Transverse colon (tissue), 4 donors: ENCODE results near the gene NBAS. TPM values are rescaled to one million over a fixed set of nuclear protein-coding genes. Genes with fewer than 3 reads are reported as not detected.

Experiments used
- DNase-seq: peaks from one replicate; pipeline ENCODE4 v3.0.0-alpha.2; 2019
- H3K27ac ChIP-seq, 4 donors: fragments of 200-600 bp; sonication (generic); 2 replicates each; pipeline ENCODE4 v1.5.1; 2016 to 2018; ENCODE audit warnings: inconsistent platforms in 4 of 4
- H3K27me3 ChIP-seq: fragments of 200-600 bp; sonication (generic); 2 replicates; pipeline ENCODE4 v1.5.1; 2017; ENCODE audit warnings: inconsistent platforms
- H3K36me3 ChIP-seq, 4 donors: fragments of 200-600 bp; sonication (generic); 2 replicates each; pipeline ENCODE4 v1.5.1; 2017 to 2019; ENCODE audit warnings: inconsistent platforms in 4 of 4
- H3K4me1 ChIP-seq, 4 donors: fragments of 200-600 bp; sonication (generic); 2 replicates each; pipeline ENCODE4 v1.5.1; 2017 to 2020; ENCODE audit warnings: inconsistent platforms in 4 of 4
- H3K4me3 ChIP-seq, 4 donors: fragments of 200-600 bp; sonication (generic); 1 replicate in 1 of 4; 2 replicates in 3 of 4; pipeline versions ENCODE4 v1.5.1 to v1.6.1; 2017 to 2019; ENCODE audit warnings: inconsistent platforms in 4 of 4
- H3K9me3 ChIP-seq, 2 donors: fragments of 200-600 bp; sonication (generic); 2 replicates each; pipeline ENCODE4 v1.5.1; 2017 to 2019; ENCODE audit warnings: inconsistent platforms in 2 of 2
- EP300 ChIP-seq: sonication (generic); formaldehyde crosslinking; IDR thresholded peaks from one replicate; pipeline ENCODE4 v1.6.1; 2017; ENCODE audit warnings: antibody characterized with exemption, low read depth
- POLR2A ChIP-seq: fragments of 450-650 bp; IDR thresholded peaks from one replicate; pipeline ENCODE4 v1.6.1; 2016; ENCODE audit warnings: antibody characterized with exemption, mild to moderate bottlenecking, moderate library complexity
- POLR2AphosphoS5 ChIP-seq, 3 donors: sonication (generic); formaldehyde crosslinking; IDR thresholded peaks; one replicate each; pipeline ENCODE4 v1.6.1; 2016; ENCODE audit warnings: antibody characterized with exemption in 3 of 3
- whole genome bisulfite sequencing, 2 donors: methylation state at CpG; one replicate each; pipeline ENCODE4 v1.1.5; 2018; ENCODE audit warnings: low coverage in 1 of 2; 5-methylcytosine and 5-hydroxymethylcytosine counted together
- in situ Hi-C, 4 donors: fragments of 200-750 bp; cut with MboI; loops; one replicate each; pipeline versions ENCODE4 v1.15.0 to v1.15.1; 2017; ENCODE audit warnings: low sequenced_read_pairs in 3 of 4, low pct_ligation_motif_present in 1 of 4, low pct_unique_long_range_greater_than_20kb in 1 of 4
- intact Hi-C: fragments of 100-400 bp; cut with DNase I; formaldehyde crosslinking; loops from one replicate; pipeline ENCODE4 v1.15.1; 2023; ENCODE audit warnings: low total_unique reads
- total RNA-seq, 4 donors: library from RNA; depleted of rRNA; stranded (reverse); fragments of >200 nt; gene quantifications; one replicate each; pipeline ENCODE4 v1.1.0, GENCODE V29; 2016
- TF ChIP-seq, protein P1 (sequence below), 5 experiments: fragments of 200-600 bp in 3 of 5; fragments of 450-650 bp in 2 of 5; sonication (generic) in 3 of 5; IDR thresholded peaks; 1 replicate in 2 of 5; 2 replicates in 3 of 5; pipeline ENCODE4 v1.5.1; 2016 to 2017; ENCODE audit warnings: antibody characterized with exemption in 5 of 5, inconsistent platforms in 3 of 5, mild to moderate bottlenecking in 2 of 5, moderate library complexity in 1 of 5

The NBAS gene
- total RNA-seq, 4 donors from 2014 or later, result 30.6 to 43.2 (median 34.5) TPM

DNA sequence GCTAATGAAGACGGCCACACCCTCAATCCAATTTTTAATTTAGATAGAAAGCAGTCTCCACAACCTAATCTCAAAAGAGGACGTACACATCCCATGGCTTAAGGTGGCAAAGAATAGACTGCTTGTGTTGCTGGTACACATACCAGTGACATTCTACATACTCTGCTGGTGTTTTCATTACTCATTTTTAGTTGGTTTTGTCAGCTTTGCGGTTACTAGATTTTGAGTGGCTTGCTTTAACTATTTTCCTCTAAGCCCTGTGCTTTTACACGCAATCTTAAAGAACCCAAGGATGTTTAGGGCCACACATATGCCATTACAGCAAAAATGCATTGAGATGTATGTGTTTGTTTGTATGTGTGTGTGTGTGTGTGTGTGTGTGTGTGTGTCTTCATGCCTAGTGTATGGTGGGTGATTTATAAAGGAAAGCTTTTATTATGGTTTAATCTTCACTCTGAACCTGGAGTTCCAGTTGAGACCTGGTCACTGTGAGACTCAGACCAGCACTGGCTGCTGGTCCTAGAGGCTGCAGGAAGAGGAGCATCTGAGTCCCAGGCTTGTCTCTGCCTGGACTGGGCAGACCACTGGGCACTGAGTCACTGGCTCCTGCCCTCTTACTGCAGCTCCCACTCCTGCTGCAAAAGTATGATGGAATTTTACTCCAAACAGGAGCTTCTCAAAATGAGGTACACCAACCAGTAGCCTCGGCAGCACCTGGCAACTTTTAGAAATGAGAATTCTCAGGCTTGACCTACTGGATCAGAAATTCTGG is 415.9 kb downstream of the NBAS start:
- in situ Hi-C loops, result no loop called here
- H3K36me3 ChIP-seq, result no peaks in the 10 kb centered on the region

DNA sequence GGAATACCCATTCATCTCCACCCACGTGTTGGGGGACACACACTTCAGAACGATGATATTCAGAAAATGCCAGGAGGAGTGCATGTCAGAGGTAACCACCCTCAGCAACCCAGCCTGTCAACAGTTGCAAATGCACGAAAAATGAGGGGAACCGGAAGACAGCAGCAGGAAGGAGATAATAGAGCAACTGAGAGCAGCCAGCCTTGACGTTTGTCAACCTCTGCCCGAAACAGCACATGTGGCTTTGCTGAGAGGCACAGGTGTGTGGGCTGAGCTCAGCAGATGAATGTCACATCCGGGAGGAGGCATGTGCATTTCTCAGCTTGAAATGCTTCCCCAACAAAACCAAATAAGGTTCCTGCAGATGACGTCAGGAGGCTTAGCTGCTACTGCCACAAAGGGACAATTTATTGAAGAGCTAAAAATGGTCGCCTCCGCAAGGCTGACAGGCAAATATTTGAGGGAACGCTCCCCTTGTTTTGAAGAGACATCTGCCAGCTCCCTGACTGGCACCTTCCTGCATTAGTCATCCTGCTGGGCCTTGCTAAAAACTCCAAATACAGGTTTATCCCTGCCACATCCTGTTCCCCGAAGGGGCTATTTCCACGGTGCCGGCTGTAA is 419.0 kb downstream of the NBAS start:
- Histone ChIP-seq H3K4me3 (no peak overlapping the region), H3K27me3 (no peaks in the 10 kb centered on the region), H3K4me1 (no peaks in the 10 kb centered on the region), H3K9me3 (no peaks in the 10 kb centered on the region), H3K27ac (no peak overlapping the region), H3K36me3 (no peaks in the 10 kb centered on the region)
- WGBS, 2 donors, result 20 to 57% methylated on average over 5 to 14 of the region's 14 CpGs
- in situ Hi-C loops, result no loop called here
- peak; percentile 17 for DNase-seq
- no peak for TF ChIP-seq POLR2A
- TF ChIP-seq POLR2AphosphoS5 (IDR thresholded peaks at IDR 0.05), result no peak
- TF ChIP-seq, protein P1, sequence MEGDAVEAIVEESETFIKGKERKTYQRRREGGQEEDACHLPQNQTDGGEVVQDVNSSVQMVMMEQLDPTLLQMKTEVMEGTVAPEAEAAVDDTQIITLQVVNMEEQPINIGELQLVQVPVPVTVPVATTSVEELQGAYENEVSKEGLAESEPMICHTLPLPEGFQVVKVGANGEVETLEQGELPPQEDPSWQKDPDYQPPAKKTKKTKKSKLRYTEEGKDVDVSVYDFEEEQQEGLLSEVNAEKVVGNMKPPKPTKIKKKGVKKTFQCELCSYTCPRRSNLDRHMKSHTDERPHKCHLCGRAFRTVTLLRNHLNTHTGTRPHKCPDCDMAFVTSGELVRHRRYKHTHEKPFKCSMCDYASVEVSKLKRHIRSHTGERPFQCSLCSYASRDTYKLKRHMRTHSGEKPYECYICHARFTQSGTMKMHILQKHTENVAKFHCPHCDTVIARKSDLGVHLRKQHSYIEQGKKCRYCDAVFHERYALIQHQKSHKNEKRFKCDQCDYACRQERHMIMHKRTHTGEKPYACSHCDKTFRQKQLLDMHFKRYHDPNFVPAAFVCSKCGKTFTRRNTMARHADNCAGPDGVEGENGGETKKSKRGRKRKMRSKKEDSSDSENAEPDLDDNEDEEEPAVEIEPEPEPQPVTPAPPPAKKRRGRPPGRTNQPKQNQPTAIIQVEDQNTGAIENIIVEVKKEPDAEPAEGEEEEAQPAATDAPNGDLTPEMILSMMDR (IDR thresholded peaks at IDR 0.05), result no peak
- TF ChIP-seq EP300, result no peak
- intact Hi-C loops, result no loop called here

More for the DNA sequence above, 415.9 kb downstream of the NBAS start:
- H3K4me3 ChIP-seq, result no peak overlapping the region
- H3K9me3 ChIP-seq, result no peaks in the 10 kb centered on the region
- WGBS, 2 donors, result 92 to 93% methylated on average over 5 of the region's 5 CpGs
- no peaks in the 10 kb centered on the region for H3K27me3 ChIP-seq
- DNase-seq, result no peak
- TF ChIP-seq POLR2A (no peak), POLR2AphosphoS5 (IDR thresholded peaks at IDR 0.05) (no peak), EP300 (no peak)
- TF ChIP-seq, protein P1 (IDR thresholded peaks at IDR 0.05), result no peak
- H3K4me1 ChIP-seq, result no peaks in the 10 kb centered on the region
- H3K27ac ChIP-seq, result no peak overlapping the region
- intact Hi-C loops, result no loop called here

- in situ Hi-C loops (no loop called here), intact Hi-C loops (no loop called here)
- Histone ChIP-seq H3K4me1 (no peaks in the 10 kb centered on the region), H3K4me3 (no peak overlapping the region), H3K9me3 (no peaks in the 10 kb centered on the region), H3K36me3 (no peaks in the 10 kb centered on the region), H3K27me3 (no peaks in the 10 kb centered on the region), H3K27ac (no peak overlapping the region)
- DNase-seq, result no peak
- no peak for TF ChIP-seq EP300
- TF ChIP-seq, protein P1 (IDR thresholded peaks at IDR 0.05), result no peak
- no peak for TF ChIP-seq POLR2AphosphoS5 (IDR thresholded peaks at IDR 0.05)
- no peak for TF ChIP-seq POLR2A
- WGBS, 2 donors, result 90 to 93% methylated on average over 5 to 7 of the region's 7 CpGs
These were observed 419.9 kb downstream of the NBAS start for GRCh38 chr2:15141211-15141610.

DNA sequence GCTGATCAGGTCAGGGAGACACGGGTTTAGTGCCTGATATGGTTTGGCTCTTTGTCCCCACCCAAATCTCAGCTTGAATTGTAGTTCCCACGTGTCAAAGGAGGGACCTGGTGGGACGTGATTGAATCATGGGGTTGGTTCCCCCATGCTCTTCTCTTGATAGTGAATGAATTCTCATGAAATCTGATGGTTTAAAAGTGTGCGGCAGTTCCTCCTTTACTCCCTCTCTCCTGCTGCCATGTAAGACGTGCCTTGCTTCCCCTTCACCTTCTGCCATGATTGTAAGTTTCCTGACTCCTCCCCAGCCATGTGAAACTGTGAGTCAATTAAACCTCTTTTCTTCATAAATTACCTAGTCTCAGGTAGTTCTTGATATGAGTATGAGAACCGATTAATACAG is 424.5 kb downstream of the NBAS start:
- H3K4me1 ChIP-seq, result no peaks in the 10 kb centered on the region
- 83 to 85% methylated on average over 3 to 6 of the region's 6 CpGs for WGBS, 2 donors
- TF ChIP-seq POLR2AphosphoS5 (IDR thresholded peaks at IDR 0.05) (no peak), EP300 (no peak), POLR2A (no peak)
- TF ChIP-seq, protein P1 (IDR thresholded peaks at IDR 0.05), result no peak
- H3K36me3 ChIP-seq, result no peaks in the 10 kb centered on the region
- in situ Hi-C loops (no loop called here), intact Hi-C loops (no loop called here)
- H3K9me3 ChIP-seq, result no peaks in the 10 kb centered on the region
- no peaks in the 10 kb centered on the region for H3K27me3 ChIP-seq
- H3K27ac ChIP-seq, result no peak overlapping the region
- DNase-seq, result no peak
- H3K4me3 ChIP-seq, result no peak overlapping the region
